ENCODE data around the gene TRPM7.

The TRPM7 gene

DNA sequence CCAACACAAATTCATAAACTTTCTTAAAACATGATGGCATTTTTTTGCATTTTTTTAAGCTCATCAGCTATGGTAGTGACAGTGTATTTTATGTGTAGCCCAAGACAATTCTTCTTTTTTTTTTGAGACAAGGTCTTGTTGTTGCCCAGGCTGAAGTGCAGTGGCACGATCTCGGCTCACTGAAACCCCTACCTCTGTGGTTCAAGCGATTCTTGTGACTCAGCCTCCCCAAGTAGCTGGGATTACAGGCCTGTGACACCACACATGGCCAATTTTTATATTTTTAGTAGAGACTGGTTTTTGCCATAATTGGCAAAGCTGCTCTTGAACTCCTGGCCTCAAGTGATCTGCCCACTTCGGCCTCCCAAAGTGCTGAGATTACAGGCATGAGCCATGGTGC, 122.8 kb downstream of the TRPM7 start:
- TF ChIP-seq EZH2phosphoT487 (IDR thresholded peaks at IDR 0.05; ENCODE audit: borderline replicate concordance, low read length): no peak
- TF ChIP-seq, protein P1, sequence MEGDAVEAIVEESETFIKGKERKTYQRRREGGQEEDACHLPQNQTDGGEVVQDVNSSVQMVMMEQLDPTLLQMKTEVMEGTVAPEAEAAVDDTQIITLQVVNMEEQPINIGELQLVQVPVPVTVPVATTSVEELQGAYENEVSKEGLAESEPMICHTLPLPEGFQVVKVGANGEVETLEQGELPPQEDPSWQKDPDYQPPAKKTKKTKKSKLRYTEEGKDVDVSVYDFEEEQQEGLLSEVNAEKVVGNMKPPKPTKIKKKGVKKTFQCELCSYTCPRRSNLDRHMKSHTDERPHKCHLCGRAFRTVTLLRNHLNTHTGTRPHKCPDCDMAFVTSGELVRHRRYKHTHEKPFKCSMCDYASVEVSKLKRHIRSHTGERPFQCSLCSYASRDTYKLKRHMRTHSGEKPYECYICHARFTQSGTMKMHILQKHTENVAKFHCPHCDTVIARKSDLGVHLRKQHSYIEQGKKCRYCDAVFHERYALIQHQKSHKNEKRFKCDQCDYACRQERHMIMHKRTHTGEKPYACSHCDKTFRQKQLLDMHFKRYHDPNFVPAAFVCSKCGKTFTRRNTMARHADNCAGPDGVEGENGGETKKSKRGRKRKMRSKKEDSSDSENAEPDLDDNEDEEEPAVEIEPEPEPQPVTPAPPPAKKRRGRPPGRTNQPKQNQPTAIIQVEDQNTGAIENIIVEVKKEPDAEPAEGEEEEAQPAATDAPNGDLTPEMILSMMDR (IDR thresholded peaks at IDR 0.05; ENCODE audit: low read depth, low read length, poor library complexity, severe bottlenecking): no peak
- no peaks in the 10 kb centered on the region for H3K9me2 ChIP-seq (replicated peaks; ENCODE audit: control insufficient read depth, low read length)
- H3K79me2 ChIP-seq (ENCODE audit: control insufficient read depth, low read length): no peaks in the 10 kb centered on the region
- no peaks in the 10 kb centered on the region for H3K27me3 ChIP-seq (ENCODE audit: control insufficient read depth, low read length)
- H3K36me3 ChIP-seq (ENCODE audit: control insufficient read depth, low read length): peaks cover 56% of the 10 kb centered on the region
- no peaks in the 10 kb centered on the region for H3K9me3 ChIP-seq (ENCODE audit: control insufficient read depth, insufficient read depth, low read length)
- H3K4me1 ChIP-seq (ENCODE audit: control insufficient read depth, low read length): no peaks in the 10 kb centered on the region
- no peaks in the 10 kb centered on the region for H4K20me1 ChIP-seq (ENCODE audit: control insufficient read depth, insufficient read depth, low read depth, low read length)
- peaks cover 4% of the 10 kb centered on the region; the same call in 1 of the 2 replicates for H3F3A ChIP-seq (ENCODE audit: control insufficient read depth, insufficient read depth)
- no peak overlapping the region for H3K27ac ChIP-seq (ENCODE audit: low read depth, low read length)
- no peak overlapping the region for H3K4me3 ChIP-seq (ENCODE audit: low read length)
- H3K4me2 ChIP-seq (ENCODE audit: low read length): no peak overlapping the region

DNA sequence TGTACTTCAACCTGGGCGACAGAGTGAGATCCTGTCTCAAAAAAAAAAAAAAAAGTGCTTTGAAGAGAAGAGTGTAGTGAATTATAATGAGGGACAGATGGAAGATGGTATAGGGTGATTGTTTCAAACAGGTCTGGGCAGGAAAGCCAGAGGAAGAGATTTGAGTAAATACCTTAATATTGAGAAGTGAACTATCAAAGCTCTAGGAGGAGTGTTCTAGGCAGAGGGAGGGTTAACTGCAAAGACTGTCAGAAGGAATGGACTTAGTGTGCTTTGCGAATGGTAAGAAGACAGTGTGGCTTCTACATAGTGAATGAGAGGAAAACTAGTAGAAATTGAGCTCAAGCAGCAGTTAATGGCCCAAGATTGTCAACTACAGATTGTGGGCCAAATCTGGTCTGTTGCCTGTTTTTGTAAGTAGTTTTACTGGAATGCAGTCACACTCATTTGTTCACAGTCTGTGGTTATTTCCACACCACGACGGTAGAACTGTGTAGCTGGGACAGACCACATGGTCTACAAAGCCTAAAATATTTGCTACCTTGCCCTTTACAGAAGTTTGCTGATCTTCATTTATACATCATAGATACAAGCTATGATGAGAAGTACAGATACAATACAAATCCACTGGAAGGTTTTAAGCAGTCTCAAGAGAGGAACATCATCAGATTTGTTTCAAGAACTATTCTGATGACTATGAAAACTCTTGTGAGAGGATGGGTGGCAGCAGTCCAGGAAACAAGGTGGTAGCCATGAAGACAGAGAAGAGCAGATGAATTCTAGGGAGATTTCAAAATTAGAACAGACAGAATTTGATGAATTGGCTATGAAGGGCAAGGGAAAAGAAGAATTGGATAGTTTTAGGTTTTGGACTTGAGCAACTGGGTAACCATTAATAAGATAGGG, 123.6 kb downstream of the TRPM7 start:
- no peak overlapping the region for H3K4me2 ChIP-seq (ENCODE audit: low read length)
- H3K79me2 ChIP-seq (ENCODE audit: control insufficient read depth, low read length): no peaks in the 10 kb centered on the region
- H3K27me3 ChIP-seq (ENCODE audit: control insufficient read depth, low read length): no peaks in the 10 kb centered on the region
- H3K4me1 ChIP-seq (ENCODE audit: control insufficient read depth, low read length): no peaks in the 10 kb centered on the region
- no peak for TF ChIP-seq EZH2phosphoT487 (IDR thresholded peaks at IDR 0.05; ENCODE audit: borderline replicate concordance, low read length)
- TF ChIP-seq, protein P1 (IDR thresholded peaks at IDR 0.05; ENCODE audit: low read depth, low read length, poor library complexity, severe bottlenecking): no peak
- H3K9me2 ChIP-seq (replicated peaks; ENCODE audit: control insufficient read depth, low read length): no peaks in the 10 kb centered on the region
- H3K9me3 ChIP-seq (ENCODE audit: control insufficient read depth, insufficient read depth, low read length): no peaks in the 10 kb centered on the region
- no peak overlapping the region for H3K27ac ChIP-seq (ENCODE audit: low read depth, low read length)
- H3F3A ChIP-seq (ENCODE audit: control insufficient read depth, insufficient read depth): peaks cover 4% of the 10 kb centered on the region; the same call in 1 of the 2 replicates
- H3K4me3 ChIP-seq (ENCODE audit: low read length): no peak overlapping the region
- H3K36me3 ChIP-seq (ENCODE audit: control insufficient read depth, low read length): peaks cover 50% of the 10 kb centered on the region
- H4K20me1 ChIP-seq (ENCODE audit: control insufficient read depth, insufficient read depth, low read depth, low read length): no peaks in the 10 kb centered on the region

DNA sequence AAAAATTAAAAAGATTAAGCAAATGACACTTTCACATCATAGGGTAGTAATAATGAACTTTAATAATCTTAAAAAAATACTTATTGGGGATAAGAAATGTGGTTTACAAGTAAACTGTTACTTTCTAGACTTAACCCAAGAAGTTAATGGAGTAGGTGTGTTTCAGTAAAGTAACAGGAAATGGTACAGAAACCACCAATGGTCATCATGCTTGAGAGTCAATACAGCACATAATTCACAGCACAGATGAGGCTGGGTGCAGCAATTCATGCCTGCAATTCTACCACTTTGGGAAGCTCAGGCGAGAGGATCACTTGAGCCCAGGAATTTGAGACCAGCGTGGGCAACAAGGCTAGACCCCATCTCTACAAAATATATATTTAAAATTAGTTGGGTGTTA, 128.6 kb downstream of the TRPM7 start:
- Histone ChIP-seq H3K4me1 (ENCODE audit: control insufficient read depth, low read length) (no peaks in the 10 kb centered on the region), H3K4me3 (ENCODE audit: low read length) (no peak overlapping the region), H3K4me2 (ENCODE audit: low read length) (no peak overlapping the region), H3K79me2 (ENCODE audit: control insufficient read depth, low read length) (no peaks in the 10 kb centered on the region), H3K27ac (ENCODE audit: low read depth, low read length) (no peak overlapping the region), H3K27me3 (ENCODE audit: control insufficient read depth, low read length) (no peaks in the 10 kb centered on the region), H3K36me3 (ENCODE audit: control insufficient read depth, low read length) (peaks cover 26% of the 10 kb centered on the region), H3K9me3 (ENCODE audit: control insufficient read depth, insufficient read depth, low read length) (no peaks in the 10 kb centered on the region), H4K20me1 (ENCODE audit: control insufficient read depth, insufficient read depth, low read depth, low read length) (no peaks in the 10 kb centered on the region), H3K9me2 (replicated peaks; ENCODE audit: control insufficient read depth, low read length) (no peaks in the 10 kb centered on the region), H3F3A (ENCODE audit: control insufficient read depth, insufficient read depth) (peaks cover 3% of the 10 kb centered on the region; the same call in 1 of the 2 replicates)
- no peak for TF ChIP-seq EZH2phosphoT487 (IDR thresholded peaks at IDR 0.05; ENCODE audit: borderline replicate concordance, low read length)
- TF ChIP-seq, protein P1 (IDR thresholded peaks at IDR 0.05; ENCODE audit: low read depth, low read length, poor library complexity, severe bottlenecking): no peak
